Measurements from ENCODE around the gene SS18.

The SS18 gene

DNA sequence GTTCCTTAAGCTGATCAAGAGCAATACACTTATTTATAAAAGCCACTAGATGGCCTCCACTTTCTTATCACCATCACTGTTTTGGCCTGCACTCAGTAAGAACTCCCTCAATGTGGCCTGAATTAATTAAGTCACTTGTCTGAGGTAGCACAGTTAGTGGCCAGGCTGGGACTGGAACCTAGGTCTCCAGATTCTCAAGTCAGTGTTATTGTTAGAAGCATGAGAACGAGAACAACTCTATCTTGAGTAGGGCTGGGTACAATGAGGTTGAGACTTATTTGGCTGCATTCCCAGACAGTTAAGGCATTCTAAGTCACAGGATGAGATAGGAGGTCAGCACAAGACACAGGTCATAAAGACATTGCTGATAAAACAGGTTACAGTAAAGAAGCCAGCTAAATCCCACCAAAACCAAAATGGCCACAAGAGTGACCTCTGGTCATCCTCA, 115.8 kb downstream of the SS18 start:
- no peak for DNase-seq (ENCODE audit: low read depth)
- TF ChIP-seq, protein P1, sequence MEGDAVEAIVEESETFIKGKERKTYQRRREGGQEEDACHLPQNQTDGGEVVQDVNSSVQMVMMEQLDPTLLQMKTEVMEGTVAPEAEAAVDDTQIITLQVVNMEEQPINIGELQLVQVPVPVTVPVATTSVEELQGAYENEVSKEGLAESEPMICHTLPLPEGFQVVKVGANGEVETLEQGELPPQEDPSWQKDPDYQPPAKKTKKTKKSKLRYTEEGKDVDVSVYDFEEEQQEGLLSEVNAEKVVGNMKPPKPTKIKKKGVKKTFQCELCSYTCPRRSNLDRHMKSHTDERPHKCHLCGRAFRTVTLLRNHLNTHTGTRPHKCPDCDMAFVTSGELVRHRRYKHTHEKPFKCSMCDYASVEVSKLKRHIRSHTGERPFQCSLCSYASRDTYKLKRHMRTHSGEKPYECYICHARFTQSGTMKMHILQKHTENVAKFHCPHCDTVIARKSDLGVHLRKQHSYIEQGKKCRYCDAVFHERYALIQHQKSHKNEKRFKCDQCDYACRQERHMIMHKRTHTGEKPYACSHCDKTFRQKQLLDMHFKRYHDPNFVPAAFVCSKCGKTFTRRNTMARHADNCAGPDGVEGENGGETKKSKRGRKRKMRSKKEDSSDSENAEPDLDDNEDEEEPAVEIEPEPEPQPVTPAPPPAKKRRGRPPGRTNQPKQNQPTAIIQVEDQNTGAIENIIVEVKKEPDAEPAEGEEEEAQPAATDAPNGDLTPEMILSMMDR (IDR thresholded peaks at IDR 0.05; ENCODE audit: low read length, missing control alignments) = no peak
- H3K4me3 ChIP-seq (replicated peaks; ENCODE audit: low read depth, low read length) = no peak overlapping the region
